Suprapubic skin (tissue), 4 donors: Measurements from ENCODE around the gene PRMT5. TPM values are rescaled to one million over a fixed set of nuclear protein-coding genes. Genes with fewer than 3 reads are reported as not detected.

Experiments used
- DNase-seq, 2 donors: peaks; one replicate each; pipeline ENCODE4 v3.0.0-alpha.2; 2019; ENCODE audit warnings: low spot score in 2 of 2
- H3K27ac ChIP-seq: fragments of 200-600 bp; sonication (generic); one replicate; pipeline ENCODE4 v1.5.1; 2019
- H3K27me3 ChIP-seq: fragments of 200-600 bp; sonication (generic); one replicate; pipeline ENCODE4 v1.5.1; 2019
- H3K36me3 ChIP-seq: fragments of 200-600 bp; sonication (generic); one replicate; pipeline ENCODE4 v1.5.1; 2019
- H3K4me1 ChIP-seq: fragments of 200-600 bp; sonication (generic); one replicate; pipeline ENCODE4 v1.5.1; 2019
- H3K4me3 ChIP-seq: fragments of 200-600 bp; sonication (generic); one replicate; pipeline ENCODE4 v1.5.1; 2019; ENCODE audit warnings: mild to moderate bottlenecking
- H3K9me3 ChIP-seq: fragments of 200-600 bp; sonication (generic); one replicate; pipeline ENCODE4 v1.5.1; 2019
- CTCF ChIP-seq, 2 donors: fragments of 200-600 bp in 1 of 2; fragments of 450-650 bp in 1 of 2; sonication (generic) in 1 of 2; IDR thresholded peaks; one replicate each; pipeline ENCODE4 v1.5.1; 2016 to 2019; ENCODE audit warnings: antibody characterized with exemption in 2 of 2, mild to moderate bottlenecking in 1 of 2, moderate library complexity in 1 of 2
- EP300 ChIP-seq: sonication (generic); formaldehyde crosslinking; IDR thresholded peaks from one replicate; pipeline ENCODE4 v1.6.1; 2017; ENCODE audit warnings: antibody characterized with exemption
- POLR2A ChIP-seq, 2 donors: fragments of 450-650 bp; IDR thresholded peaks; one replicate each; pipeline ENCODE4 v1.6.1; 2017; ENCODE audit warnings: antibody characterized with exemption in 2 of 2, mild to moderate bottlenecking in 2 of 2, moderate library complexity in 2 of 2
- POLR2AphosphoS5 ChIP-seq, 3 donors: sonication (generic); formaldehyde crosslinking; IDR thresholded peaks; one replicate each; pipeline ENCODE4 v1.6.1; 2017; ENCODE audit warnings: antibody characterized with exemption in 3 of 3
- WGBS: methylation state at CpG from one replicate; pipeline ENCODE4 v1.1.5; 2018; 5-methylcytosine and 5-hydroxymethylcytosine counted together
- total RNA-seq, 4 donors: library from RNA; depleted of rRNA; stranded (reverse); fragments of >200 nt; gene quantifications; one replicate each; pipeline ENCODE4 v1.1.0, GENCODE V29; 2016

The PRMT5 gene
- total RNA-seq, 4 donors from 2014 or later, result 44.0 to 58.4 (median 50.3) TPM

GRCh38 chr14:22908601-22909000 is 20.6 kb downstream of the PRMT5 start:
- no peak overlapping the region for H3K4me3 ChIP-seq
- TF ChIP-seq EP300 (no peak), CTCF (IDR thresholded peaks at IDR 0.05) (no peak), POLR2AphosphoS5 (IDR thresholded peaks at IDR 0.05) (no peak), POLR2A (IDR thresholded peaks at IDR 0.05) (no peak)
- no peaks in the 10 kb centered on the region for H3K27me3 ChIP-seq
- H3K27ac ChIP-seq, result no peak overlapping the region
- peaks cover 75% of the 10 kb centered on the region for H3K36me3 ChIP-seq
- H3K9me3 ChIP-seq, result no peaks in the 10 kb centered on the region
- peaks cover 5% of the 10 kb centered on the region for H3K4me1 ChIP-seq
- 87% methylated on average over 8 of the region's 8 CpGs for WGBS
- DNase-seq, result no peak

GRCh38 chr14:22907429-22907828 is 21.7 kb downstream of the PRMT5 start:
- TF ChIP-seq POLR2AphosphoS5 (IDR thresholded peaks at IDR 0.05), result no peak
- TF ChIP-seq CTCF (IDR thresholded peaks at IDR 0.05), result no peak
- TF ChIP-seq EP300, result no peak
- TF ChIP-seq POLR2A (IDR thresholded peaks at IDR 0.05), result no peak
- Histone ChIP-seq H3K36me3 (peaks cover 84% of the 10 kb centered on the region), H3K27ac (no peak overlapping the region), H3K9me3 (no peaks in the 10 kb centered on the region), H3K27me3 (no peaks in the 10 kb centered on the region), H3K4me3 (no peak overlapping the region), H3K4me1 (peaks cover 7% of the 10 kb centered on the region)
- DNase-seq, result no peak
- WGBS, result 86% methylated on average over 3 of the region's 3 CpGs

GRCh38 chr14:22906073-22906472 is 23.1 kb downstream of the PRMT5 start:
- DNase-seq, result no peak
- H3K9me3 ChIP-seq, result no peaks in the 10 kb centered on the region
- H3K27ac ChIP-seq, result no peak overlapping the region
- no peak for TF ChIP-seq CTCF (IDR thresholded peaks at IDR 0.05)
- H3K4me1 ChIP-seq, result peaks cover 7% of the 10 kb centered on the region
- H3K4me3 ChIP-seq, result no peak overlapping the region
- no peaks in the 10 kb centered on the region for H3K27me3 ChIP-seq
- peaks cover 92% of the 10 kb centered on the region for H3K36me3 ChIP-seq
- 95% methylated on average over 20 of the region's 20 CpGs for WGBS

GRCh38 chr14:22905627-22906026 is 23.5 kb downstream of the PRMT5 start:
- Histone ChIP-seq H3K4me3 (no peak overlapping the region), H3K9me3 (no peaks in the 10 kb centered on the region), H3K4me1 (peaks cover 7% of the 10 kb centered on the region), H3K36me3 (peaks cover 92% of the 10 kb centered on the region), H3K27ac (no peak overlapping the region), H3K27me3 (no peaks in the 10 kb centered on the region)
- DNase-seq, result no peak
- TF ChIP-seq CTCF (IDR thresholded peaks at IDR 0.05), result no peak
- TF ChIP-seq POLR2AphosphoS5 (IDR thresholded peaks at IDR 0.05), result no peak
- TF ChIP-seq EP300, result no peak
- TF ChIP-seq POLR2A (IDR thresholded peaks at IDR 0.05), result no peak
- WGBS, result 94% methylated on average over 4 of the region's 4 CpGs

DNA sequence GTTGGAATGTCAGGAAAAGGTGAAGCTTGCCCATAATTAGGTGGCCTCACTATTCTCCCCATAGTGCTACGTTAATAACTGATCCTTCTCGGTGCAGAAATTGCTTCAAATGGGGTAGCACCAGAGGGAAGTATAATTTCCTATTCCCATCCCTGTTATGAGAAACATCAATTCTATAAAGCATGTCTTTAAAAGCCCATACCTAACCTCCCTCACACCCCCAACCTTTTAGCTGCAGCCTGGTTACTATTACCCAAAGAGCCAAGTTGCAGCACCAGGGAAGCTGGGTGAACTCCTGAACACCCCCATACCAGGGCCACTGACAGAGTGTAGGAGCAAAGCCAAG is 25.5 kb downstream of the PRMT5 start:
- DNase-seq, result no peak
- Histone ChIP-seq H3K36me3 (peaks cover 83% of the 10 kb centered on the region), H3K4me1 (peaks cover 11% of the 10 kb centered on the region), H3K9me3 (no peaks in the 10 kb centered on the region), H3K4me3 (no peak overlapping the region), H3K27ac (peak overlapping the region; percentile 38), H3K27me3 (no peaks in the 10 kb centered on the region)
- 70% methylated on average over 2 of the region's 2 CpGs for WGBS
- TF ChIP-seq POLR2A (IDR thresholded peaks at IDR 0.05) (no peak), CTCF (IDR thresholded peaks at IDR 0.05) (no peak)
